ENCODE measurements around the gene VEZF1.
A peak's percentile ranks its signal among the peaks of the same experiment; 100 is the strongest.

Gene VEZF1

DNA sequence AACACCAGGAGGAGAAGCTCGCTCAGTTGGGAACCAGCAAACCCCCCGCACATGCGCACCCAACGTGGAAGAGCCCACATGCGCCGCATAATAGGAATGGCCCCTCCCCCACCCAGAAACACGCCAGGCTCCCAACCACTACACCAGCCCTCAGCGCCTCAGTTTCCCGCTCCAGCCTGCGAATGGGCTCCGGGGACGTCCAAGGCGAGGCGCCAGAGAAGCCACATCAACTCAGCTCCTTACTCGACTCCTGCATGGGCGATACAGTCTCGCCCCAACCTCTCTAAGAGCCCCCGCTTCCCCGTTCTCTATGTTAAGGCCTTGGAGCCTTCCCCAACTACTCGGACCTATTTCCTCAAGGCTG lies 18.5 kb upstream of the VEZF1 start:
- Histone ChIP-seq H3K27ac (ENCODE audit: low read depth, low read length, severe bottlenecking) (peak overlapping the region; percentile 97), H3K4me3 (ENCODE audit: extremely low read depth, insufficient read depth, low read length, poor library complexity, severe bottlenecking) (peak overlapping the region; percentile 87), H3K4me1 (ENCODE audit: control insufficient read depth, insufficient read depth, low read length, poor library complexity, severe bottlenecking) (peaks cover 33% of the 10 kb centered on the region), H3K36me3 (ENCODE audit: control insufficient read depth, insufficient read depth, low read length) (peaks cover 45% of the 10 kb centered on the region), H3K9me3 (ENCODE audit: control insufficient read depth, low read length) (no peaks in the 10 kb centered on the region)
- WGBS, 2 experiments (ENCODE audit: insufficient coverage in 2 of 2), result 0% methylated on average over 11 to 14 of the region's 20 CpGs

DNA sequence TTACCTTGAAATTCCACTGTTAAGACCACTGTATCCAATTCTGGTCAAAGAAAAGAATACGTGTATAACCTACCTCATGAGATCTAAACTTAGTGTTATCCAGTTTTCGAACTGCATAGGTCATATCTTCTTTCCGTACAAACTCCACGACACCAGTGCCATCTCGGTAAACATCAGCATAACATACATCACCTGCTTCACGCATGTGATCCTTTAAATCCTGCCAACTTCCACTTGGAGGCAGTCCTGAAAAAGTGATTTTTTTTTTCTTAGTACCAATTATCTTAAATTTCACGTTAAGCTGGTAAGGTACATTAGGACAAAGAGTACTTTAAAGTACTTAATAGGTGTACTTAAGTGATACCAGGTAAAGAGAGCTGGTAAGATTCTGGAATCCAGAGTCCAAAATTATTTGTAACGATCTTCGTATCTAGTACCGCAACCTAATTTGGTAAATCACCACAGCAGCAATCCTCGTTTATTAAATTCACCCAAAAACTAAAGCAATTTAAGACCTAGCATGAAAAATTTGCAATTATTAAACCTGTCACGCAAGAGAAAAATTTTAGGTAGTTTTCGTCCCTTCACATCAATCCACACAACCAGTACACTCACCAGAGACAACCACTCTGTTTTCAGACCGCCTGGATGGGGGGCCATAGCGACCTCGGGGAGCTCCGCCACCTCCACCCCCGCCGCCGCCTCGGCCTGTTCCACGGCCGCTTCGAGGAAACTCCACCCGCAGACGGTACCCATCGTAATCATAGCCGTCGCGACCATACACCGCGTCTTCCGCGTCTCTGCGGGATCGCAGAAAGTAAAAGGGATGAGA lies 17.9 kb upstream of the VEZF1 start:
- H3K27ac ChIP-seq (ENCODE audit: low read depth, low read length, severe bottlenecking), result peak overlapping the region; percentile 97
- WGBS, 2 experiments (ENCODE audit: insufficient coverage in 2 of 2), result 2% methylated on average over 22 to 30 of the region's 36 CpGs
- no peaks in the 10 kb centered on the region for H3K9me3 ChIP-seq (ENCODE audit: control insufficient read depth, low read length)
- peaks cover 49% of the 10 kb centered on the region for H3K36me3 ChIP-seq (ENCODE audit: control insufficient read depth, insufficient read depth, low read length)
- peaks cover 33% of the 10 kb centered on the region for H3K4me1 ChIP-seq (ENCODE audit: control insufficient read depth, insufficient read depth, low read length, poor library complexity, severe bottlenecking)
- peak overlapping the region; percentile 87 for H3K4me3 ChIP-seq (ENCODE audit: extremely low read depth, insufficient read depth, low read length, poor library complexity, severe bottlenecking)

DNA sequence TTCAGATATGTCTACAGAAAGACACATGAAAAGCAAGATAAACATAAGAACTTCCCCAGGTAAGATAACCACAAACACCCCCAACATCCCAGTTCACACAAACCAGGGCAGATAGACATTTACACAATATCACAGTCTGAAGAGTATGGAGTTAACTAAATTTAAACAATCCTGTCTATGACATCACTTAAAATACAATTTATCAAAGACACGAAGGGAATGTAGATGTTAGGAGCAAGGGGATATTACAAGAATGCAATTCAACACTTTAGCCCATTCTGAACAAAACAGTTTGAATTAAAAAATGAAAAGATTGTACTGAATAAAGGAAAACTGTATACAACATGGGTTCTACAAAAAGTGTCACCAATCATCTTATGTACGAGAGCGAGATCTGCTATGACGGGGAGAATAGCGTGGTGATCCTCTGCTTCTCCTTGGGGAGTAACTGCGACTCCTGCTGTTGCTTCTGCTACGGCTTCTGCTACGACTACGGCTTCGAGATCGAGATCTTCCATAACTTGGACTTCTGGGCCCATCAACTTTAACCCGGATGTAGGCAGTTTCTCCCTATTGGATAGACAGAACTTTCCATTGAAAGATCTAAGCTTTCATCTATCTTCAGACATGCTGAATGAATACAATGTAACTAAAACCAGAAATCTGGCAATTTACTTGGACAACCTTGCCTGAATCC lies 17.1 kb upstream of the VEZF1 start:
- Histone ChIP-seq H3K4me3 (ENCODE audit: extremely low read depth, insufficient read depth, low read length, poor library complexity, severe bottlenecking) (peak overlapping the region; percentile 87), H3K4me1 (ENCODE audit: control insufficient read depth, insufficient read depth, low read length, poor library complexity, severe bottlenecking) (peaks cover 33% of the 10 kb centered on the region), H3K27ac (ENCODE audit: low read depth, low read length, severe bottlenecking) (peak overlapping the region; percentile 16), H3K36me3 (ENCODE audit: control insufficient read depth, insufficient read depth, low read length) (peaks cover 54% of the 10 kb centered on the region), H3K9me3 (ENCODE audit: control insufficient read depth, low read length) (no peaks in the 10 kb centered on the region)
- 30 to 47% methylated on average over 11 of the region's 12 CpGs for WGBS, 2 experiments (ENCODE audit: insufficient coverage in 2 of 2)

DNA sequence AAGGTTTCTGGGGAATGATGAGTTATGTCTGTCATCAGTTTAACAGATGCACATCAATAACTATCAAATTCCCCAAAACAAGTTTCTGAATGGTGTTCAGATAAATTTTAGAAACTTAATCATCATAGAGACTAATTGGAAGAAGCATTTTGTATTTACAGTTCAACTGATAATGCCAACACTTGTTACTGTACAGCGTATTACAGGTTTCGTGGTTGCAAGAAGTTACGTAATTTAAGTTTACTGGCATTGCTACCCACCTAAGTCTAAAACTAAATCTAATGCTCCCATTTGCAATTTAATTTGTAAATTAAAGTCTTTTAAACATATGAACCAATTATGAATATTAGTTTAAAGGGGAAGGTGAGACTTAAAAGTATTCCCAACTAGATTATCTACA lies 16.0 kb upstream of the VEZF1 start:
- no CpG with 5 or more reads among the region's 3 CpGs for WGBS, 2 experiments (ENCODE audit: insufficient coverage in 2 of 2)

DNA sequence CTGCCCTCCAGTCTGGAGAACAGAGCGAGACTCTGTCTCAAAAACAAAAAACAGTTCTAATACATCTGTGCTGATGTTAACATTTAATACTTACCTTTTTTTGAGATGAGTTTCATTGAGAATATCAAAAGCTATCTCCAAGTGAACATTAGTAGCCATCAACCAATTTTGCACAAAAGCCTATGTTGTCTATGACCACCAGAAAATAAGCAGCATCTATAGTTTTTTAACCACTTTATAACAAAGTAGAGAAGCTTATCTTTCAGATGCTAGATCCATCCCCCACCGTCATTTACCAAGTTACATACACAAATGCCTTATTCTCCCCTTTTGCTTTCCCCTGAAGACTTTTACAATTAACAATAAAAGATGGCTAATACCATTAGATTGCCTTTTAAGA lies 14.9 kb upstream of the VEZF1 start:
- H3K36me3 ChIP-seq (ENCODE audit: control insufficient read depth, insufficient read depth, low read length), result peaks cover 71% of the 10 kb centered on the region
- H3K9me3 ChIP-seq (ENCODE audit: control insufficient read depth, low read length), result no peaks in the 10 kb centered on the region
- H3K4me1 ChIP-seq (ENCODE audit: control insufficient read depth, insufficient read depth, low read length, poor library complexity, severe bottlenecking), result peaks cover 28% of the 10 kb centered on the region
- 83% methylated on average over 1 of the region's 2 CpGs; no CpG with 5 or more reads in 1 of the 2 experiments for WGBS, 2 experiments (ENCODE audit: insufficient coverage in 2 of 2)
- H3K4me3 ChIP-seq (ENCODE audit: extremely low read depth, insufficient read depth, low read length, poor library complexity, severe bottlenecking), result no peak overlapping the region
- no peak overlapping the region for H3K27ac ChIP-seq (ENCODE audit: low read depth, low read length, severe bottlenecking)

More for the DNA sequence above, 16.0 kb upstream of the VEZF1 start:
- Histone ChIP-seq H3K4me1 (ENCODE audit: control insufficient read depth, insufficient read depth, low read length, poor library complexity, severe bottlenecking) (peaks cover 33% of the 10 kb centered on the region), H3K27ac (ENCODE audit: low read depth, low read length, severe bottlenecking) (no peak overlapping the region), H3K4me3 (ENCODE audit: extremely low read depth, insufficient read depth, low read length, poor library complexity, severe bottlenecking) (no peak overlapping the region), H3K36me3 (ENCODE audit: control insufficient read depth, insufficient read depth, low read length) (peaks cover 64% of the 10 kb centered on the region), H3K9me3 (ENCODE audit: control insufficient read depth, low read length) (no peaks in the 10 kb centered on the region)

DNA sequence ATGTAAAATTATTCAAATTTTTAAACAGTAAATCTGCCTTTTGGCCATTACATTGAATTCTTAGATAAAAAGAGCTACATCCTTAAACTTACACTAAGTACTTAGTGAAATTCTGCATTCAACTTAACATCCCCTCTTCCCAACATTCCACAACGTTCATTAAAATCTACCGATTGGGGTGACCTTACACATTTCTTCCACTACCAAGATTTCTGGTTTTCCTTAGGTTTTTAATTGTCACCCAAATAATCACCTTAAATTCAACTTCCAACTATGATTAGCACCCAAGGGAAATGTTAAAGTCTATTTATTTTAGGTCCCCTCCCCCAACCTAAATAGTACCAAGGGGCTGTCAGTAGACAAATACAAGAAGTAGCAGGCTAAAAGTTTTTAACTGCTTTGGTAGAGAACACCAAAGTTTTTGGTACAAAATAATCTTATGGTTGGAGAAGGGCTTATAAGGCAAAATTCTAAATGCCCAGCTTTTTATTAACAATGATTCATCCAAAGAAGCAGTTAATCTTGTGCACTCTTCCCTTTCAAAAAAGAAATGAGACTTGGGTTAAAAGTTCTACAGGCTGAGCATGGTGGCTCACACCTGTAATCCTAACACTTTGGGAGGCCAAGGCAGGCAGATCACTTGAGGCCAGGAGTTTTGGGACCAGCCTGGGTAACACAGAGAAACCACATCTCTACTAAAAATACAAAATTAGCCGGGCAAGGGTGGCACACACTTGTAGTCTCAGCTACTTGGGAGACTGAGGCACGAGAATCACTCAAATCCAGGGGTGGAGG lies 14.3 kb upstream of the VEZF1 start:
- Histone ChIP-seq H3K27ac (ENCODE audit: low read depth, low read length, severe bottlenecking) (no peak overlapping the region), H3K36me3 (ENCODE audit: control insufficient read depth, insufficient read depth, low read length) (peaks cover 77% of the 10 kb centered on the region)
- 84 to 91% methylated on average over 3 to 4 of the region's 4 CpGs for WGBS, 2 experiments (ENCODE audit: insufficient coverage in 2 of 2)

DNA sequence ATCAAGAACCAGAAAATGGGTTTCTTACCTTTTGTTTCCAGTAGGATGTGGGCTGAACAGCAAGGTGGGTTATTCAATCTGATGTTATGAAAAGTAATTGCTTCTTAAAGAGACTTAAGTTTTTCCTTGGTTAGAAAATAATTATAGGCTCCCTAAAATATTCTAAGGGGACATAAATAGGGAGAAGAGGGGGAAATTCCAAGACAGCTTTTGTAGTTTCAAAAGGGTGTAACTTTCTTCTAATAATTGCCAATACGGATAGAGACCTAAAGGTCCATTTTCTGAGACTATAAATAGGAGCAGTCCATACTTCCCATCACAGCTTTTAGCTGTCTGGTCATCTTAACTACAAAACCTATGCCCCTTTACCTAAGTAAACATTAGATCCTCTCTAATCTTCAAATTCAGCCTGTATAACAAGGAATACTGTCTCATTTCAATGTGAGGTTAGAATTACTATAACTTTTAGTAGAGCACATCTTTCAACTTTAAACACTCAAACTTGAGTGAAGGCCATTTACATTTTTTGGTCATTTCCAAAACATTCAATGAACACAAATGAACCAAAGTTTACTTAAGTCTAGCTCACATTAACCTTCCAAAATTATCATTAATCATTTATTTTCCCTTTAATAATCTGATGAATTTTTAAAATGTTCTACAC lies 13.5 kb upstream of the VEZF1 start:
- no peaks in the 10 kb centered on the region for H3K9me3 ChIP-seq (ENCODE audit: control insufficient read depth, low read length)
- WGBS, 2 experiments (ENCODE audit: insufficient coverage in 2 of 2), result no CpG with 5 or more reads among the region's 1 CpG
- no peak overlapping the region for H3K27ac ChIP-seq (ENCODE audit: low read depth, low read length, severe bottlenecking)
- H3K4me3 ChIP-seq (ENCODE audit: extremely low read depth, insufficient read depth, low read length, poor library complexity, severe bottlenecking), result no peak overlapping the region
- H3K36me3 ChIP-seq (ENCODE audit: control insufficient read depth, insufficient read depth, low read length), result peaks cover 81% of the 10 kb centered on the region
- H3K4me1 ChIP-seq (ENCODE audit: control insufficient read depth, insufficient read depth, low read length, poor library complexity, severe bottlenecking), result peaks cover 28% of the 10 kb centered on the region

More for the DNA sequence above, 14.3 kb upstream of the VEZF1 start:
- Histone ChIP-seq H3K4me3 (ENCODE audit: extremely low read depth, insufficient read depth, low read length, poor library complexity, severe bottlenecking) (no peak overlapping the region), H3K9me3 (ENCODE audit: control insufficient read depth, low read length) (no peaks in the 10 kb centered on the region), H3K4me1 (ENCODE audit: control insufficient read depth, insufficient read depth, low read length, poor library complexity, severe bottlenecking) (peaks cover 28% of the 10 kb centered on the region)

DNA sequence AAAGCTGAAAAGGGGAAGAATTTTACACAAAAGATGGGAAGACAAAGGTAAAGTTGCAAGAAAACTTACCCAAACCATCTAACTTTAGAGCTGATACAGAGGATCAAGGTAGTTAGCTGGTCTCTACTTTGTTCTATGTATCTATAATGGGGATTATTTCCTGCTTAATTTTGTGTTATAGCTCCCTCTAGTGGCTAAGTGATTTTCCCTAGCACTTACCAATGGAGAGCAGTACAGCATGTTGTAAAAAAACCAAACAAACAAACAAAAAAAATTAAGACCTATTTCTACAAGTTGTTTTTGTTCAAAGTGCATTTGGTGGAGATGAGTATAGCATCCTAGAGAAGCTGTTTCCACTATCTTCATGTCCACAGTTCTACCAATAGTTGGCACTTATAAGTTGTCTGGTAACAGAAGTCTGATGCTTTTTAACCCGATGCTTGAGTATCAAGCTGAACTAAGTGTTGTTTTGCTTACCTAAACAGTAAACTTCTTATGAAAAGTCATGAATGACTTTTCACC lies 11.5 kb upstream of the VEZF1 start:
- Histone ChIP-seq H3K4me1 (ENCODE audit: control insufficient read depth, insufficient read depth, low read length, poor library complexity, severe bottlenecking) (peaks cover 20% of the 10 kb centered on the region), H3K4me3 (ENCODE audit: extremely low read depth, insufficient read depth, low read length, poor library complexity, severe bottlenecking) (no peak overlapping the region), H3K27ac (ENCODE audit: low read depth, low read length, severe bottlenecking) (no peak overlapping the region), H3K36me3 (ENCODE audit: control insufficient read depth, insufficient read depth, low read length) (peaks cover 65% of the 10 kb centered on the region), H3K9me3 (ENCODE audit: control insufficient read depth, low read length) (no peaks in the 10 kb centered on the region)
- WGBS, 2 experiments (ENCODE audit: insufficient coverage in 2 of 2), result 100% methylated on average over 1 of the region's 1 CpG; no CpG with 5 or more reads in 1 of the 2 experiments

DNA sequence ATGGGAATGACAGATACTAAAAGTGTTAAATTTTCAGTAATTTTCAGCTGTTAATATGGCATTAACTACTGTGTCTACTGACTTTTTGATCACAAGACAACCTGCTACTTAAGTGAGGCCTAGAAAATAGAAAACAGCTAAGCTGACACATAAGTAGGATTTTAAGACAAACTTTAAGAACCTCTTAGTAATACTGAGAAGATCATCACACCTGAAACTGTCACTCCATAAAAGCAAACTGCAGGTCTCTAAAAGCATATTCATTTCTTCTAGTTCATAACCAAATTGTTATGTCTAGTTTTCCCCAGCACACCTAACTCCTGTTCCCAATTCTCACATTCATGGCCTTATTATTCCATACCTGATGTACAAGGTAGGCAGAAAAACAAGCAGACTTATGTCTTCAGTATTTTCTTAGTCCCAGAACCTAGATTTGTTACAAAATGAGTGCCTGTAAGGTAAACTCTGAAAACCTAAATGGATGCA lies 11.0 kb upstream of the VEZF1 start:
- Histone ChIP-seq H3K9me3 (ENCODE audit: control insufficient read depth, low read length) (no peaks in the 10 kb centered on the region), H3K4me3 (ENCODE audit: extremely low read depth, insufficient read depth, low read length, poor library complexity, severe bottlenecking) (no peak overlapping the region), H3K27ac (ENCODE audit: low read depth, low read length, severe bottlenecking) (no peak overlapping the region), H3K36me3 (ENCODE audit: control insufficient read depth, insufficient read depth, low read length) (peaks cover 61% of the 10 kb centered on the region), H3K4me1 (ENCODE audit: control insufficient read depth, insufficient read depth, low read length, poor library complexity, severe bottlenecking) (peaks cover 15% of the 10 kb centered on the region)
